ENCODE measurements around the gene SF3B4. TPM values are rescaled to one million over a fixed set of nuclear protein-coding genes. Genes with fewer than 3 reads are reported as not detected.
A peak's percentile ranks its signal among the peaks of the same experiment; 100 is the strongest.

The SF3B4 gene
- total and polyA plus RNA-seq, 2 of the 13 experiments (the other 11 are each of a cell fraction or from before 2014, with no cell fraction given) = 13.8 to 14.8 TPM

- peak; percentile 27; the same call in 1 of the 2 replicates for TF ChIP-seq HIC2 (CRISPR knock-in tag; IDR thresholded peaks at IDR 0.05; ENCODE audit: low read depth)
- no peak; the same call in 1 of the 2 replicates for TF ChIP-seq HNF1B (CRISPR knock-in tag; IDR thresholded peaks at IDR 0.05)
- peak; percentile 60; the same call in 1 of the 2 replicates for TF ChIP-seq FOXK1 (CRISPR knock-in tag; IDR thresholded peaks at IDR 0.05; ENCODE audit: borderline replicate concordance, low read depth)
- peak; percentile 36 for TF ChIP-seq MEIS2 (CRISPR knock-in tag; IDR thresholded peaks at IDR 0.05)
- peak; percentile 57 for TF ChIP-seq KLF12 (CRISPR knock-in tag; IDR thresholded peaks at IDR 0.05; ENCODE audit: borderline replicate concordance)
- TF ChIP-seq NFE2L2 (IDR thresholded peaks at IDR 0.05; ENCODE audit: low read length) = no peak
- TF ChIP-seq FOSL2 (CRISPR knock-in tag; IDR thresholded peaks at IDR 0.05) = no peak; the same call in 1 of the 2 replicates
- TF ChIP-seq DR1 (CRISPR knock-in tag; IDR thresholded peaks at IDR 0.05) = peak; percentile 72; the same call in 1 of the 2 replicates
- no peak for TF ChIP-seq EED (CRISPR knock-in tag; IDR thresholded peaks at IDR 0.05)
- TF ChIP-seq NFE2 (CRISPR knock-in tag; IDR thresholded peaks at IDR 0.05) = no peak
- TF ChIP-seq MAFK (conservative IDR thresholded peaks at IDR 0.05 in 1 of 2, IDR thresholded peaks at IDR 0.05 in 1 of 2; ENCODE audit: low read length in 2 of 2) = no peak
- peak; percentile 15; the same call in 1 of the 2 replicates for TF ChIP-seq GATA4 (IDR thresholded peaks at IDR 0.05; ENCODE audit: borderline replicate concordance, low read depth)
- TF ChIP-seq KDM3A (CRISPR knock-in tag; IDR thresholded peaks at IDR 0.05; ENCODE audit: low read depth) = no peak
- TF ChIP-seq KIAA2018 (CRISPR knock-in tag; IDR thresholded peaks at IDR 0.05; ENCODE audit: borderline replicate concordance) = no peak
- peak; percentile 64; the same call in 1 of the 2 replicates for TF ChIP-seq SP4 (CRISPR knock-in tag; IDR thresholded peaks at IDR 0.05)
- TF ChIP-seq ADNP (CRISPR knock-in tag; IDR thresholded peaks at IDR 0.05) = no peak
- no peak for TF ChIP-seq KDM6A (CRISPR knock-in tag; IDR thresholded peaks at IDR 0.05; ENCODE audit: low read depth)
- TF ChIP-seq CREM (IDR thresholded peaks at IDR 0.05) = peak; percentile 81
- TF ChIP-seq CREM (CRISPR knock-in tag; IDR thresholded peaks at IDR 0.05) = no peak
Measured at GRCh38 chr1:149886396-149887195, 41.0 kb downstream of the SF3B4 start (continued).

Measured in HepG2 (cell line).